Esophagus muscularis mucosa (tissue), 4 donors: ENCODE results near the gene ECI2. TPM values are rescaled to one million over a fixed set of nuclear protein-coding genes. Genes with fewer than 3 reads are reported as not detected.

Experiments
- DNase-seq: peaks from one replicate; pipeline ENCODE4 v3.0.0-alpha.2; 2017; ENCODE audit errors: extremely low spot score
- H3K27ac ChIP-seq, 4 donors: fragments of 200-600 bp; sonication (generic); replicated peaks in 1 of 4; 1 replicate in 3 of 4; 2 replicates in 1 of 4; pipeline ENCODE4 v1.5.1; 2016 to 2019; ENCODE audit warnings: mild to moderate bottlenecking in 1 of 4
- H3K27me3 ChIP-seq, 4 donors: fragments of 200-600 bp; sonication (generic); one replicate each; pipeline versions ENCODE4 v1.5.1 to v1.6.0; 2016 to 2019
- H3K36me3 ChIP-seq, 4 donors: fragments of 200-600 bp; sonication (generic); one replicate each; pipeline ENCODE4 v1.5.1; 2016 to 2019
- H3K4me1 ChIP-seq, 4 donors: fragments of 200-600 bp; sonication (generic); one replicate each; pipeline ENCODE4 v1.5.1; 2016 to 2019
- H3K4me3 ChIP-seq, 4 donors: fragments of 200-600 bp; sonication (generic); 1 replicate in 2 of 4; 2 replicates in 2 of 4; pipeline ENCODE4 v1.5.1; 2016 to 2019; ENCODE audit warnings: mild to moderate bottlenecking in 4 of 4, moderate library complexity in 1 of 4
- H3K9me3 ChIP-seq, 4 donors: fragments of 200-600 bp; sonication (generic); 1 replicate in 3 of 4; 2 replicates in 1 of 4; pipeline ENCODE4 v1.5.1; 2016 to 2019
- CTCF ChIP-seq, 3 experiments: fragments of 200-600 bp in 2 of 3; fragments of 450-650 bp in 1 of 3; sonication (generic) in 2 of 3; IDR thresholded peaks; one replicate each; pipeline ENCODE4 v1.5.1; 2017 to 2019; ENCODE audit warnings: antibody characterized with exemption in 3 of 3, mild to moderate bottlenecking in 2 of 3, moderate library complexity in 1 of 3
- EP300 ChIP-seq: sonication (generic); formaldehyde crosslinking; IDR thresholded peaks from one replicate; pipeline ENCODE4 v1.6.1; 2017; ENCODE audit warnings: antibody characterized with exemption
- POLR2A ChIP-seq: fragments of 450-650 bp; IDR thresholded peaks from one replicate; pipeline ENCODE4 v1.6.1; 2017; ENCODE audit warnings: antibody characterized with exemption, moderate library complexity, mild to moderate bottlenecking, low read depth
- POLR2AphosphoS5 ChIP-seq, 2 donors: sonication (generic); formaldehyde crosslinking; IDR thresholded peaks; one replicate each; pipeline ENCODE4 v1.6.1; 2017; ENCODE audit warnings: antibody characterized with exemption in 2 of 2
- WGBS: methylation state at CpG from one replicate; pipeline ENCODE4 v1.1.5; 2018; 5-methylcytosine and 5-hydroxymethylcytosine counted together
- intact Hi-C: fragments of 100-400 bp; cut with DNase I; formaldehyde crosslinking; loops from one replicate; pipeline ENCODE4 v1.15.1; 2023
- total RNA-seq, 4 donors: library from RNA; depleted of rRNA; stranded (reverse); fragments of >200 nt; gene quantifications; one replicate each; pipeline versions ENCODE4 v1.1.0 to v1.2.1, GENCODE V29; 2016

ECI2 gene
- total RNA-seq, 4 donors from 2014 or later = 35.8 to 47.8 (median 43.8) TPM

GRCh38 chr6:4136354-4136831, 1.0 kb upstream of the ECI2 start:
- H3K27ac ChIP-seq = peak overlapping the region; percentile 95 to 98 (median 96)
- H3K27me3 ChIP-seq = no peaks in the 10 kb centered on the region
- TF ChIP-seq CTCF (IDR thresholded peaks at IDR 0.05) = no peak
- TF ChIP-seq POLR2A = no peak
- no peak for TF ChIP-seq POLR2AphosphoS5 (IDR thresholded peaks at IDR 0.05)
- TF ChIP-seq EP300 = no peak
- peak overlapping the region; percentile 85 to 93 (median 92) for H3K4me3 ChIP-seq
- no peak for DNase-seq
- intact Hi-C loops = loop anchor here (10.0 kb wide), 1 partner anchor 112 kb away; a partner anchor contains a TSS
- H3K36me3 ChIP-seq = peaks cover 0 to 15% (median 8%) of the 10 kb centered on the region in 4 donors
- no peaks in the 10 kb centered on the region for H3K9me3 ChIP-seq
- WGBS = 5% methylated on average over 1 of the region's 1 CpG
- peaks cover 15 to 47% (median 33%) of the 10 kb centered on the region in 4 donors for H3K4me1 ChIP-seq

- Histone ChIP-seq H3K4me3 (peak overlapping the region; percentile 85 to 93 (median 92)), H3K4me1 (peaks cover 15 to 47% (median 33%) of the 10 kb centered on the region in 4 donors), H3K9me3 (no peaks in the 10 kb centered on the region), H3K27me3 (no peaks in the 10 kb centered on the region), H3K36me3 (peaks cover under 1 to 20% (median 10%) of the 10 kb centered on the region in 4 donors), H3K27ac (peak overlapping the region; percentile 95 to 98 (median 96))
- peak; percentile 99 for DNase-seq
- 0% methylated on average over 15 of the region's 64 CpGs for WGBS
- intact Hi-C loops = loop anchor here (10.0 kb wide), 1 partner anchor 111 kb away; a partner anchor contains a TSS
- TF ChIP-seq EP300 (no peak), POLR2AphosphoS5 (IDR thresholded peaks at IDR 0.05) (peak; percentile 84 to 86)
Measured at GRCh38 chr6:4135665-4136353, 434 bp upstream of the ECI2 start.

GRCh38 chr6:4133941-4134838, 1.2 kb downstream of the ECI2 start:
- Histone ChIP-seq H3K27me3 (no peaks in the 10 kb centered on the region), H3K4me1 (peaks cover 15 to 43% (median 29%) of the 10 kb centered on the region in 4 donors), H3K4me3 (peak overlapping the region; percentile 85 to 93 (median 92)), H3K27ac (peak overlapping the region; percentile 95 to 98 (median 96)), H3K36me3 (peaks cover 17 to 37% (median 26%) of the 10 kb centered on the region in 4 donors), H3K9me3 (no peaks in the 10 kb centered on the region)
- TF ChIP-seq POLR2A (no peak), EP300 (no peak), CTCF (IDR thresholded peaks at IDR 0.05) (no peak)
- intact Hi-C loops = loop anchor here (10.0 kb wide), 1 partner anchor 109 kb away; a partner anchor contains a TSS
- 14% methylated on average over 13 of the region's 13 CpGs for WGBS
- no peak for DNase-seq

GRCh38 chr6:4130357-4130987, 4.9 kb downstream of the ECI2 start:
- Histone ChIP-seq H3K27ac (no peak overlapping the region), H3K36me3 (peaks cover 49 to 74% (median 58%) of the 10 kb centered on the region in 4 donors), H3K27me3 (no peaks in the 10 kb centered on the region), H3K4me1 (peaks cover 18 to 36% (median 27%) of the 10 kb centered on the region in 4 donors), H3K9me3 (no peaks in the 10 kb centered on the region), H3K4me3 (no peak overlapping the region)
- WGBS = 85% methylated on average over 5 of the region's 5 CpGs
- DNase-seq = no peak
- intact Hi-C loops = loop anchor here (10.0 kb wide), 1 partner anchor 106 kb away; a partner anchor contains a TSS
- no peak for TF ChIP-seq POLR2A
- no peak for TF ChIP-seq POLR2AphosphoS5 (IDR thresholded peaks at IDR 0.05)
- TF ChIP-seq CTCF (IDR thresholded peaks at IDR 0.05) = no peak
- no peak for TF ChIP-seq EP300
